Activated CD8-positive, alpha-beta T cell treated with anti-CD3 and anti-CD28 coated beads, Interleukin-2, amount 10 ng/mL, durations not matched to agents 7 days and 5 days (primary cell): ENCODE results near the gene LNX1. TPM values are rescaled to one million over a fixed set of nuclear protein-coding genes. Genes with fewer than 3 reads are reported as not detected.

Experiments
- ATAC-seq: fragments of 150-1000 bp; cut with Tn5 transposase; one replicate; pipeline ENCODE4 v1.10.0; 2021; ENCODE audit warnings: moderate library complexity
- CTCF ChIA-PET: fragments of 350-600 bp; sonication (Branson Sonifier 250); formaldehyde crosslinking; loops from one replicate; lab custom pipeline; 2021; ENCODE audit warnings: antibody characterized with exemption; lab: Charles Lee
- POLR2A ChIA-PET: fragments of 350-600 bp; sonication (Branson Sonifier 250); formaldehyde crosslinking; loops from one replicate; lab custom pipeline; 2021; ENCODE audit warnings: antibody characterized with exemption; lab: Charles Lee
- DNase-seq: peaks from one replicate; pipeline ENCODE4 v3.0.0-alpha.2; 2020
- H3K27ac Mint-ChIP-seq: one replicate; pipeline ENCODE4 v1.8.0; 2021; ENCODE audit warnings: mild to moderate bottlenecking, mixed read lengths
- H3K27me3 Mint-ChIP-seq: one replicate; pipeline ENCODE4 v1.8.0; 2021; ENCODE audit warnings: low read depth, mixed read lengths
- H3K36me3 Mint-ChIP-seq: one replicate; pipeline ENCODE4 v1.8.0; 2021; ENCODE audit warnings: low read depth, mixed read lengths
- H3K4me1 Mint-ChIP-seq: one replicate; pipeline ENCODE4 v1.8.0; 2021; ENCODE audit warnings: low read depth, mixed read lengths
- H3K4me3 Mint-ChIP-seq: one replicate; pipeline ENCODE4 v1.8.0; 2021; ENCODE audit warnings: mild to moderate bottlenecking, mixed read lengths
- H3K9me3 Mint-ChIP-seq: one replicate; pipeline ENCODE4 v1.8.0; 2022; ENCODE audit warnings: mixed read lengths; ENCODE audit not compliant: insufficient read depth
- total RNA-seq, 2 experiments: library from RNA; stranded (reverse); gene quantifications; one replicate each; pipeline ENCODE4 v1.2.3, GENCODE V29; 2021

The LNX1 gene
- total RNA-seq, 2 experiments from 2014 or later = not detected

GRCh38 chr4:53465891-53466290 is 125.4 kb downstream of the LNX1 start:
- DNase-seq = no peak
- POLR2A ChIA-PET = no interaction called here
- Mint-ChIP-seq H3K36me3 (peaks cover 19% of the 10 kb centered on the region), H3K4me3 (no peak overlapping the region), H3K4me1 (no peaks in the 10 kb centered on the region), H3K27me3 (no peaks in the 10 kb centered on the region), H3K9me3 (no peaks in the 10 kb centered on the region), H3K27ac (no peak overlapping the region)
- CTCF ChIA-PET = no interaction called here
- ATAC-seq = no peak

GRCh38 chr4:53465281-53465680 is 126.0 kb downstream of the LNX1 start:
- ATAC-seq (no peak), DNase-seq (no peak)
- CTCF ChIA-PET = no interaction called here
- Mint-ChIP-seq H3K27ac (no peak overlapping the region), H3K4me3 (no peak overlapping the region), H3K9me3 (no peaks in the 10 kb centered on the region), H3K4me1 (no peaks in the 10 kb centered on the region), H3K27me3 (no peaks in the 10 kb centered on the region), H3K36me3 (peaks cover 22% of the 10 kb centered on the region)
- POLR2A ChIA-PET = no interaction called here

GRCh38 chr4:53463340-53463739 is 127.9 kb downstream of the LNX1 start:
- ChIA-PET CTCF (interaction anchor here (1.4 kb wide), 1 partner anchor 18 kb away, joined by 3 read pairs; no protein-coding TSS in a partner anchor), POLR2A (no interaction called here)
- DNase-seq = no peak
- ATAC-seq = no peak
- Mint-ChIP-seq H3K4me3 (no peak overlapping the region), H3K27me3 (no peaks in the 10 kb centered on the region), H3K36me3 (peaks cover 32% of the 10 kb centered on the region), H3K27ac (no peak overlapping the region), H3K4me1 (no peaks in the 10 kb centered on the region), H3K9me3 (no peaks in the 10 kb centered on the region)

GRCh38 chr4:53461244-53461643 is 130.0 kb downstream of the LNX1 start:
- no peak overlapping the region for H3K4me3 Mint-ChIP-seq
- ATAC-seq = no peak
- peaks cover 37% of the 10 kb centered on the region for H3K36me3 Mint-ChIP-seq
- ChIA-PET CTCF (no interaction called here), POLR2A (no interaction called here)
- H3K27ac Mint-ChIP-seq = no peak overlapping the region
- no peaks in the 10 kb centered on the region for H3K9me3 Mint-ChIP-seq
- no peaks in the 10 kb centered on the region for H3K27me3 Mint-ChIP-seq
- no peaks in the 10 kb centered on the region for H3K4me1 Mint-ChIP-seq
- DNase-seq = no peak

GRCh38 chr4:53459548-53459947 is 131.7 kb downstream of the LNX1 start:
- Mint-ChIP-seq H3K27me3 (no peaks in the 10 kb centered on the region), H3K9me3 (no peaks in the 10 kb centered on the region), H3K36me3 (peaks cover 53% of the 10 kb centered on the region), H3K27ac (no peak overlapping the region), H3K4me3 (no peak overlapping the region), H3K4me1 (no peaks in the 10 kb centered on the region)
- DNase-seq = no peak
- CTCF ChIA-PET = interaction anchor here (0.8 kb wide), 1 partner anchor 984 kb away, joined by 3 read pairs; no protein-coding TSS in a partner anchor
- POLR2A ChIA-PET = no interaction called here
- ATAC-seq = no peak

- Mint-ChIP-seq H3K27me3 (no peaks in the 10 kb centered on the region), H3K4me3 (no peak overlapping the region), H3K27ac (no peak overlapping the region), H3K36me3 (peaks cover 52% of the 10 kb centered on the region), H3K4me1 (no peaks in the 10 kb centered on the region), H3K9me3 (no peaks in the 10 kb centered on the region)
- no peak for DNase-seq
- POLR2A ChIA-PET = no interaction called here
- CTCF ChIA-PET = no interaction called here
- ATAC-seq = no peak
Measured at GRCh38 chr4:53456178-53456577, 135.1 kb downstream of the LNX1 start.

- peaks cover 48% of the 10 kb centered on the region for H3K36me3 Mint-ChIP-seq
- ChIA-PET POLR2A (no interaction called here), CTCF (no interaction called here)
- no peaks in the 10 kb centered on the region for H3K27me3 Mint-ChIP-seq
- DNase-seq (no peak), ATAC-seq (no peak)
- H3K4me3 Mint-ChIP-seq = no peak overlapping the region
- peaks cover under 1% of the 10 kb centered on the region for H3K4me1 Mint-ChIP-seq
- H3K9me3 Mint-ChIP-seq = no peaks in the 10 kb centered on the region
- H3K27ac Mint-ChIP-seq = no peak overlapping the region
Measured at GRCh38 chr4:53455766-53456165, 135.5 kb downstream of the LNX1 start.

GRCh38 chr4:53453385-53453784 is 137.9 kb downstream of the LNX1 start:
- POLR2A ChIA-PET = no interaction called here
- H3K27ac Mint-ChIP-seq = no peak overlapping the region
- no peaks in the 10 kb centered on the region for H3K27me3 Mint-ChIP-seq
- H3K9me3 Mint-ChIP-seq = no peaks in the 10 kb centered on the region
- H3K4me3 Mint-ChIP-seq = no peak overlapping the region
- CTCF ChIA-PET = no interaction called here
- peaks cover 5% of the 10 kb centered on the region for H3K4me1 Mint-ChIP-seq
- ATAC-seq (no peak), DNase-seq (no peak)
- peaks cover 37% of the 10 kb centered on the region for H3K36me3 Mint-ChIP-seq

- ChIA-PET CTCF (interaction anchor here (0.9 kb wide), 1 partner anchor 9 kb away, joined by 3 read pairs; no protein-coding TSS in a partner anchor), POLR2A (no interaction called here)
- ATAC-seq (no peak), DNase-seq (no peak)
- peaks cover 40% of the 10 kb centered on the region for H3K36me3 Mint-ChIP-seq
- H3K27me3 Mint-ChIP-seq = no peaks in the 10 kb centered on the region
- no peak overlapping the region for H3K27ac Mint-ChIP-seq
- no peaks in the 10 kb centered on the region for H3K9me3 Mint-ChIP-seq
- H3K4me1 Mint-ChIP-seq = peaks cover 5% of the 10 kb centered on the region
- H3K4me3 Mint-ChIP-seq = no peak overlapping the region
Measured at GRCh38 chr4:53450773-53451172, 140.5 kb downstream of the LNX1 start.

GRCh38 chr4:53444954-53445353 is 146.3 kb downstream of the LNX1 start:
- Mint-ChIP-seq H3K36me3 (peaks cover 58% of the 10 kb centered on the region), H3K4me3 (no peak overlapping the region), H3K27me3 (no peaks in the 10 kb centered on the region), H3K4me1 (no peaks in the 10 kb centered on the region), H3K9me3 (no peaks in the 10 kb centered on the region), H3K27ac (no peak overlapping the region)
- ChIA-PET POLR2A (interaction anchor here (0.7 kb wide), 1 partner anchor 12 kb away, joined by 3 read pairs; no protein-coding TSS in a partner anchor), CTCF (interaction anchor here (1.5 kb wide), 2 partner anchors 9 to 18 kb away, joined by 3 read pairs; no protein-coding TSS in a partner anchor)
- ATAC-seq (no peak), DNase-seq (no peak)

- Mint-ChIP-seq H3K27me3 (no peaks in the 10 kb centered on the region), H3K27ac (no peak overlapping the region), H3K36me3 (peaks cover 66% of the 10 kb centered on the region), H3K4me3 (no peak overlapping the region), H3K4me1 (no peaks in the 10 kb centered on the region), H3K9me3 (no peaks in the 10 kb centered on the region)
- ChIA-PET POLR2A (no interaction called here), CTCF (no interaction called here)
- ATAC-seq (no peak), DNase-seq (no peak)
Measured at GRCh38 chr4:53441564-53441963, 149.7 kb downstream of the LNX1 start.

GRCh38 chr4:53436251-53436650 is 155.0 kb downstream of the LNX1 start:
- H3K9me3 Mint-ChIP-seq = no peaks in the 10 kb centered on the region
- H3K4me3 Mint-ChIP-seq = no peak overlapping the region
- no peak overlapping the region for H3K27ac Mint-ChIP-seq
- ChIA-PET CTCF (interaction anchor here (1.1 to 1.5 kb wide), 2 partner anchors 9 to 59 kb away, joined by 3 read pairs; partner anchors contain the start of gene FIP1L1), POLR2A (no interaction called here)
- H3K27me3 Mint-ChIP-seq = no peaks in the 10 kb centered on the region
- ATAC-seq (no peak), DNase-seq (no peak)
- peaks cover 5% of the 10 kb centered on the region for H3K4me1 Mint-ChIP-seq
- H3K36me3 Mint-ChIP-seq = peaks cover 40% of the 10 kb centered on the region
